GM18907 (cell line): Measurements from ENCODE around the gene SHC2.
"Not testable (repeated sequence)": the region's sequence is repeated elsewhere in the genome, so short reads cannot be mapped to it uniquely, and the experiment has no call there.

ENCODE experiments used
- ATAC-seq: cut with Tn5 transposase; IDR thresholded peaks from one replicate; pipeline ENCODE4 v1.9.1; 2021; ENCODE audit warnings: mild to moderate bottlenecking, moderate library complexity; ENCODE audit not compliant: unreplicated experiment

SHC2 gene

GRCh38 chr19:392375-392970, 68.4 kb downstream of the SHC2 start:
- no peak for ATAC-seq

- ATAC-seq: no peak
Observed at GRCh38 chr19:391726-392374, 69.0 kb downstream of the SHC2 start.

- no peak for ATAC-seq
Observed at GRCh38 chr19:391207-391557, 69.7 kb downstream of the SHC2 start.

GRCh38 chr19:390386-391206, 70.2 kb downstream of the SHC2 start:
- ATAC-seq: no peak

GRCh38 chr19:389935-390289, 70.9 kb downstream of the SHC2 start:
- no peak for ATAC-seq

- no peak for ATAC-seq
Observed at GRCh38 chr19:389255-389934, 71.4 kb downstream of the SHC2 start.

- no peak for ATAC-seq
Observed at GRCh38 chr19:388691-389090, 72.1 kb downstream of the SHC2 start.

GRCh38 chr19:387777-388176, 73.1 kb downstream of the SHC2 start:
- ATAC-seq: no peak

GRCh38 chr19:386632-387301, 74.1 kb downstream of the SHC2 start:
- ATAC-seq: not testable (repeated sequence)

- ATAC-seq: not testable (repeated sequence)
Observed at GRCh38 chr19:386189-386588, 74.6 kb downstream of the SHC2 start.

GRCh38 chr19:384799-385169, 76.0 kb downstream of the SHC2 start:
- ATAC-seq: no peak

GRCh38 chr19:383922-384798, 76.7 kb downstream of the SHC2 start:
- no peak for ATAC-seq

GRCh38 chr19:383040-383439, 77.8 kb downstream of the SHC2 start:
- no peak for ATAC-seq

GRCh38 chr19:382578-382977, 78.3 kb downstream of the SHC2 start:
- ATAC-seq: not testable (repeated sequence)

- ATAC-seq: not testable (repeated sequence)
Observed at GRCh38 chr19:381901-382300, 78.9 kb downstream of the SHC2 start.

- ATAC-seq: not testable (repeated sequence)
Observed at GRCh38 chr19:380618-381219, 80.1 kb downstream of the SHC2 start.

- no peak for ATAC-seq
Observed at GRCh38 chr19:379796-380195, 81.0 kb downstream of the SHC2 start.

- no peak for ATAC-seq
Observed at GRCh38 chr19:378706-379105, 82.1 kb downstream of the SHC2 start.

- ATAC-seq: no peak
Observed at GRCh38 chr19:377801-378581, 82.8 kb downstream of the SHC2 start.
